Karpas-422 (cell line): Measurements from ENCODE around the gene PGAM1. TPM values are rescaled to one million over a fixed set of nuclear protein-coding genes. Genes with fewer than 3 reads are reported as not detected.

ENCODE experiments used
- DNase-seq: peaks from one replicate; pipeline ENCODE4 v3.0.0-alpha.2; 2015
- H2AFZ ChIP-seq: fragments of 200-600 bp; sonication (generic); 2 replicates; pipeline ENCODE4 v1.6.1; 2014; ENCODE audit warnings: antibody characterized with exemption, low read length, mixed read lengths
- H3K27ac ChIP-seq: fragments of 200-600 bp; sonication (generic); 2 replicates; pipeline ENCODE4 v1.5.1; 2014; ENCODE audit warnings: mild to moderate bottlenecking, low read length, moderate library complexity
- H3K27me3 ChIP-seq: fragments of 200-600 bp; sonication (generic); 2 replicates; pipeline ENCODE4 v1.6.1; 2014; ENCODE audit warnings: low read length, mixed read lengths
- H3K36me3 ChIP-seq: fragments of 200-600 bp; sonication (generic); 2 replicates; pipeline ENCODE4 v1.6.1; 2014; ENCODE audit warnings: low read length, mixed read lengths; ENCODE audit not compliant: insufficient read depth
- H3K4me1 ChIP-seq: fragments of 200-600 bp; sonication (generic); 2 replicates; pipeline ENCODE4 v1.6.1; 2014; ENCODE audit warnings: mild to moderate bottlenecking, low read length, mixed read lengths
- H3K4me2 ChIP-seq: fragments of 200-600 bp; sonication (generic); 2 replicates; pipeline ENCODE4 v1.6.1; 2014; ENCODE audit warnings: low read length, low read depth, mild to moderate bottlenecking; ENCODE audit not compliant: poor library complexity, severe bottlenecking
- H3K4me3 ChIP-seq: fragments of 200-600 bp; sonication (generic); 2 replicates; pipeline ENCODE4 v1.5.1; 2014; ENCODE audit warnings: mild to moderate bottlenecking, antibody characterized with exemption, low read length, mixed read lengths
- H3K79me2 ChIP-seq: fragments of 200-600 bp; sonication (generic); 2 replicates; pipeline ENCODE4 v1.6.1; 2014; ENCODE audit warnings: mild to moderate bottlenecking, low read length, mixed read lengths
- H3K9ac ChIP-seq: fragments of 200-600 bp; sonication (generic); 2 replicates; pipeline ENCODE4 v1.6.0; 2014; ENCODE audit warnings: low read length
- H3K9me2 ChIP-seq: fragments of 200-600 bp; sonication (generic), shearing (Covaris generic); replicated peaks from 2 replicates; pipeline ENCODE4 v1.6.0; 2014; ENCODE audit warnings: mild to moderate bottlenecking, low read length, moderate library complexity; ENCODE audit not compliant: insufficient read depth
- H3K9me3 ChIP-seq: fragments of 300-700, 200-600 bp; sonication (generic); 2 replicates; pipeline ENCODE4 v1.6.1; 2014; ENCODE audit warnings: low read length, mixed read lengths
- H4K20me1 ChIP-seq: fragments of 200-600 bp; sonication (generic); 2 replicates; pipeline ENCODE4 v1.6.1; 2014; ENCODE audit warnings: mild to moderate bottlenecking, antibody characterized with exemption, low read length, low read depth; ENCODE audit not compliant: insufficient read depth
- total RNA-seq: library from RNA; depleted of rRNA; stranded (reverse); fragments of >200 nt; shearing (Covaris generic); gene quantifications from 2 replicates; pipeline ENCODE4 v1.2.3, GENCODE V29; 2014; ENCODE audit warnings: low replicate concordance

Gene PGAM1
- total RNA-seq, 1 experiment from 2014 or later: 234 TPM

GRCh38 chr10:97385565-97385964 is 40.4 kb upstream of the PGAM1 start:
- H4K20me1 ChIP-seq: no peaks in the 10 kb centered on the region
- no peak overlapping the region for H3K27ac ChIP-seq
- no peak overlapping the region for H2AFZ ChIP-seq
- H3K36me3 ChIP-seq: no peaks in the 10 kb centered on the region
- no peak overlapping the region for H3K9ac ChIP-seq
- no peaks in the 10 kb centered on the region for H3K9me2 ChIP-seq
- DNase-seq: no peak
- no peaks in the 10 kb centered on the region for H3K4me1 ChIP-seq
- no peak overlapping the region for H3K4me3 ChIP-seq
- H3K27me3 ChIP-seq: no peaks in the 10 kb centered on the region
- no peak overlapping the region for H3K4me2 ChIP-seq
- H3K79me2 ChIP-seq: no peaks in the 10 kb centered on the region
- no peaks in the 10 kb centered on the region for H3K9me3 ChIP-seq

GRCh38 chr10:97388152-97388551 is 37.8 kb upstream of the PGAM1 start:
- no peaks in the 10 kb centered on the region for H3K9me3 ChIP-seq
- no peak overlapping the region for H3K4me3 ChIP-seq
- H3K4me2 ChIP-seq: no peak overlapping the region
- H3K27me3 ChIP-seq: no peaks in the 10 kb centered on the region
- H2AFZ ChIP-seq: no peak overlapping the region
- H3K79me2 ChIP-seq: no peaks in the 10 kb centered on the region
- H3K36me3 ChIP-seq: no peaks in the 10 kb centered on the region
- H3K27ac ChIP-seq: no peak overlapping the region
- no peak overlapping the region for H3K9ac ChIP-seq
- no peaks in the 10 kb centered on the region for H4K20me1 ChIP-seq
- no peaks in the 10 kb centered on the region for H3K4me1 ChIP-seq
- no peak for DNase-seq
- H3K9me2 ChIP-seq: no peaks in the 10 kb centered on the region

GRCh38 chr10:97390091-97390490 is 35.9 kb upstream of the PGAM1 start:
- no peak for DNase-seq
- H3K36me3 ChIP-seq: no peaks in the 10 kb centered on the region
- H4K20me1 ChIP-seq: no peaks in the 10 kb centered on the region
- no peak overlapping the region for H3K27ac ChIP-seq
- H3K79me2 ChIP-seq: no peaks in the 10 kb centered on the region
- H3K4me2 ChIP-seq: no peak overlapping the region
- H2AFZ ChIP-seq: no peak overlapping the region
- H3K9ac ChIP-seq: no peak overlapping the region
- H3K4me1 ChIP-seq: no peaks in the 10 kb centered on the region
- H3K27me3 ChIP-seq: no peaks in the 10 kb centered on the region
- H3K9me2 ChIP-seq: no peaks in the 10 kb centered on the region
- no peak overlapping the region for H3K4me3 ChIP-seq
- H3K9me3 ChIP-seq: no peaks in the 10 kb centered on the region

- Histone ChIP-seq H3K9ac (no peak overlapping the region), H3K9me3 (no peaks in the 10 kb centered on the region), H3K4me2 (no peak overlapping the region), H3K4me3 (no peak overlapping the region), H3K79me2 (no peaks in the 10 kb centered on the region), H3K4me1 (no peaks in the 10 kb centered on the region), H3K27ac (no peak overlapping the region), H2AFZ (no peak overlapping the region), H3K9me2 (no peaks in the 10 kb centered on the region), H3K36me3 (no peaks in the 10 kb centered on the region), H3K27me3 (no peaks in the 10 kb centered on the region), H4K20me1 (no peaks in the 10 kb centered on the region)
- DNase-seq: no peak
These were observed 32.9 kb upstream of the PGAM1 start for GRCh38 chr10:97393034-97393573.

- no peak for DNase-seq
- Histone ChIP-seq H3K79me2 (peaks cover 10% of the 10 kb centered on the region; the same call in 1 of the 2 replicates), H3K27ac (no peak overlapping the region), H3K27me3 (no peaks in the 10 kb centered on the region), H3K4me3 (no peak overlapping the region), H3K36me3 (no peaks in the 10 kb centered on the region), H4K20me1 (no peaks in the 10 kb centered on the region), H3K9me2 (no peaks in the 10 kb centered on the region), H3K4me1 (peaks cover 3% of the 10 kb centered on the region; the same call in 1 of the 2 replicates), H3K9me3 (no peaks in the 10 kb centered on the region), H3K9ac (no peak overlapping the region), H2AFZ (no peak overlapping the region), H3K4me2 (no peak overlapping the region)
These were observed 29.9 kb upstream of the PGAM1 start for GRCh38 chr10:97396056-97396455.

- peak overlapping the region; percentile 67 for H3K9ac ChIP-seq
- H3K36me3 ChIP-seq: no peaks in the 10 kb centered on the region
- no peaks in the 10 kb centered on the region for H3K9me2 ChIP-seq
- H3K79me2 ChIP-seq: peaks cover 10% of the 10 kb centered on the region; the same call in 1 of the 2 replicates
- peak overlapping the region; percentile 82 for H3K4me3 ChIP-seq
- DNase-seq: peak; percentile 79
- no peak overlapping the region for H2AFZ ChIP-seq
- H3K4me1 ChIP-seq: peaks cover 7% of the 10 kb centered on the region
- H3K9me3 ChIP-seq: no peaks in the 10 kb centered on the region
- peak overlapping the region; percentile 34 for H3K27ac ChIP-seq
- H3K4me2 ChIP-seq: peak overlapping the region; percentile 73
- H4K20me1 ChIP-seq: no peaks in the 10 kb centered on the region
- no peaks in the 10 kb centered on the region for H3K27me3 ChIP-seq
These were observed 26.0 kb upstream of the PGAM1 start for GRCh38 chr10:97399843-97400545.

GRCh38 chr10:97400665-97401454 is 25.1 kb upstream of the PGAM1 start, which contains the start of gene RRP12:
RRP12 (minus strand) TSS chr10:97401340; CDS start chr10:97401231, 109 bp downstream.
- no peaks in the 10 kb centered on the region for H3K9me3 ChIP-seq
- peak within 1 kb of the TSS; percentile 56; the same call in 1 of the 2 replicates for H2AFZ ChIP-seq
- H3K4me3 ChIP-seq: peak within 1 kb of the TSS; percentile 82
- peaks cover 7% of the 10 kb centered on the region for H3K4me1 ChIP-seq
- H3K79me2 ChIP-seq: peaks cover 10% of the 10 kb centered on the region; the same call in 1 of the 2 replicates
- no peaks in the 10 kb centered on the region for H3K36me3 ChIP-seq
- H3K27me3 ChIP-seq: no peaks in the 10 kb centered on the region
- H3K4me2 ChIP-seq: peak within 1 kb of the TSS; percentile 73
- no peaks in the 10 kb centered on the region for H3K9me2 ChIP-seq
- peak within 1 kb of the TSS; percentile 34 for H3K27ac ChIP-seq
- H3K9ac ChIP-seq: peak within 1 kb of the TSS; percentile 67
- DNase-seq: peak; percentile 95
- no peaks in the 10 kb centered on the region for H4K20me1 ChIP-seq

GRCh38 chr10:97401455-97401919 is 24.5 kb upstream of the PGAM1 start:
- Histone ChIP-seq H3K79me2 (peaks cover 10% of the 10 kb centered on the region; the same call in 1 of the 2 replicates), H3K27me3 (no peaks in the 10 kb centered on the region), H3K9me2 (no peaks in the 10 kb centered on the region), H3K4me2 (peak overlapping the region; percentile 73), H3K36me3 (no peaks in the 10 kb centered on the region), H3K9me3 (no peaks in the 10 kb centered on the region), H2AFZ (peak overlapping the region; percentile 56; the same call in 1 of the 2 replicates), H4K20me1 (no peaks in the 10 kb centered on the region), H3K27ac (no peak overlapping the region), H3K4me3 (peak overlapping the region; percentile 82; the same call in 1 of the 2 replicates), H3K4me1 (peaks cover 7% of the 10 kb centered on the region), H3K9ac (peak overlapping the region; percentile 67; the same call in 1 of the 2 replicates)
- no peak for DNase-seq
